HG02938 (cell line): Measurements from ENCODE around the gene RBM25.
"Not testable (repeated sequence)": the region's sequence is repeated elsewhere in the genome, so short reads cannot be mapped to it uniquely, and the experiment has no call there.

Experiments
- ATAC-seq: cut with Tn5 transposase; IDR thresholded peaks from one replicate; pipeline ENCODE4 v1.9.1; 2021; ENCODE audit warnings: mild to moderate bottlenecking, moderate library complexity; ENCODE audit not compliant: unreplicated experiment

RBM25 gene

DNA sequence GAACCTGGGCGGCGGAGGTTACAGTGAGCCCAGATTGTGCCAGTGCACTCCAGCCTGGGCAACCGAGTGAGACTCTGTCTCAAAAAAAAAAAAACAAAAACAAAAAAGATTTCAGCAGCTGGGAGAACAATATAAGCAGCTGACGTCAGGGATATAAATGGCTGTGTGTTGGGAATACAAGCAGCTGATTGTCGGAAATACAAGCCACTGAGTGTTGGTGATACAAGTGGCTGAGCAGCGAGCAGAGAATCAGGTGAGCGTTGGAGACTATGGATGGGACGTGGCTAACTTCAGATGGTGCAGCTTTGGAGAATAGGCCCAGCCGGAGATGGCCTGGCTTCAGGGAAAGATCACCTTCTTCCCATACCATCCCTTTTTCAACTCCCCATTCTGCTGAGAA, 109.9 kb downstream of the RBM25 start:
- no peak for ATAC-seq

DNA sequence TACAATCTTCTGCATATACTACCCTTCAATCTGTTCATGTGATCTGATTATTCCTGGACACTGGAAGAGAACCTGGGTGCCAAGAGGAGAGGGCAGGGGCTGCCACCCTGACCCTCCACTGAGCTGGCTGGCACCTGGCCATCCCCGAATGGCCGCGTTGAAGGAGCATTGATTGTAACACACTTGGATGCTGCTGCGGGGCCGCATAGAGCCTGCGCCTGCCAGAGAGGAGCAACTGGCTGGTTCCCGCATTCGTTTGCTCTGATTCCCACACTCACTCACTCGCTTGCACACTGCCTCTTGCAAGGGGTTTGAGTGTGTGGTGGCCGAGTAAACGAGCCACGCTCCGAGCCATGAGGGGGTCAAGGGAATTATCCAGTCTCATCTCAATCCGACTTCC, 110.4 kb downstream of the RBM25 start:
- ATAC-seq: no peak

DNA sequence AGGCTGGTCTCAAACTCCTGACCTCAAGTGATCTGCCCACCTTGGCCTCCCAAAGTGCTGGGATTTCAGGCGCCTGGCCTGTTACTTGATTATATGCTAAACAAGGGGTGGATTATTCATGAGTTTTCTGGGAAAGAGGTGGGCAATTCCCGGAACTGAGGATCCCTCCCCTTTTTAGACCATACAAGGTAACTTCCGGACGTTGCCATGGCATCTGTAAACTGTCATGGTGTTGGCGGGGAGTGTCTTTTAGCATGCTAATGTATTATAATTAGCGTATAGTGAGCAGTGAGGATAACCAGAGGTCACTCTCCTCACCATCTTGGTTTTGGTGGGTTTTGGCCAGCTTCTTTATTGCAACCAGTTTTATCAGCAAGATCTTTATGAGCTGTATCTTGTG, 111.5 kb downstream of the RBM25 start:
- not testable (repeated sequence) for ATAC-seq

DNA sequence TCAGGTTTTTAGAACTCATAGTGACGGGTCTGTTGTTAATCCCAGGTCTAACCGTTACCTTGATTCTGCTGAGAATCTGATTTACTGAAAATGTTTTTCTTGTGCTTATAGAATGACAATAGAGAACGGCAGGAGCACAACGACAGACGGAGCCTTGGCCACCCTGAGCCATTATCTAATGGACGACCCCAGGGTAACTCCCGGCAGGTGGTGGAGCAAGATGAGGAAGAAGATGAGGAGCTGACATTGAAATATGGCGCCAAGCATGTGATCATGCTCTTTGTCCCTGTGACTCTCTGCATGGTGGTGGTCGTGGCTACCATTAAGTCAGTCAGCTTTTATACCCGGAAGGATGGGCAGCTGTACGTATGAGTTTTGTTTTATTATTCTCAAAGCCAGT, 112.4 kb downstream of the RBM25 start:
- ATAC-seq: no peak

DNA sequence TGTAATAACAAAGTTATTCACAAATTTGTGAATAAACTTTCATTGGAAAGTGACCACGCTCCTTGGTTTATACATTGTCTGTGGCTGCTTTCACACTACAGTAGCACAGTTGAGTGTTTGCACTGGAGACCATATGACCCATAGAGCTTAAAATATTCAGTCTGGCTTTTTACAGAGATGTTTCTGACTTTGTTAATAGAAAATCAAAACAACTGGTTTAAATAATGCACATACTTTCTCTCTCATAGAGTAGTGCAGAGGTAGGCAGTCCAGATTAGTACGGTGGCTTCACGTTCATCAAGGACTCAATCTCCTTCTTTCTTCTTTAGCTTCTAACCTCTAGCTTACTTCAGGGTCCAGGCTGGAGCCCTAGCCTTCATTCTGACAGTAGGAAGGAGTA, 114.2 kb downstream of the RBM25 start:
- ATAC-seq: no peak

DNA sequence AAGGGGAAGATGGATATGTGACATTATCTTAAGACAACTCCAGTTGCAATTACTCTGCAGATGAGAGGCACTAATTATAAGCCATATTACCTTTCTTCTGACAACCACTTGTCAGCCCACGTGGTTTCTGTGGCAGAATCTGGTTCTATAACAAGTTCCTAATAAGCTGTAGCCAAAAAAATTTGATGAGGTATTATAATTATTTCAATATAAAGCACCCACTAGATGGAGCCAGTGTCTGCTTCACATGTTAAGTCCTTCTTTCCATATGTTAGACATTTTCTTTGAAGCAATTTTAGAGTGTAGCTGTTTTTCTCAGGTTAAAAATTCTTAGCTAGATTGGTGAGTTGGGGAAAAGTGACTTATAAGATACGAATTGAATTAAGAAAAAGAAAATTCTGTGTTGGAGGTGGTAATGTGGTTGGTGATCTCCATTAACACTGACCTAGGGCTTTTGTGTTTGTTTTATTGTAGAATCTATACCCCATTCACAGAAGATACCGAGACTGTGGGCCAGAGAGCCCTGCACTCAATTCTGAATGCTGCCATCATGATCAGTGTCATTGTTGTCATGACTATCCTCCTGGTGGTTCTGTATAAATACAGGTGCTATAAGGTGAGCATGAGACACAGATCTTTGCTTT, 114.9 kb downstream of the RBM25 start:
- ATAC-seq: no peak
